Fibroblast of lung (primary cell): ENCODE measurements around the gene SPATA12. TPM values are rescaled to one million over a fixed set of nuclear protein-coding genes. Genes with fewer than 3 reads are reported as not detected.
"Not testable (repeated sequence)": the region's sequence is repeated elsewhere in the genome, so short reads cannot be mapped to it uniquely, and the experiment has no call there.

Experiments used
- DNase-seq, 2 donors: peaks; one replicate each; pipeline versions ENCODE4 v3.0.0 to v3.0.0-alpha.2; 2010; ENCODE audit warnings: low read depth in 2 of 2
- H2AFZ ChIP-seq: 2 replicates; pipeline ENCODE4 v1.5.1; 2012; ENCODE audit warnings: low read length, control low read depth, inconsistent platforms
- H3K27ac ChIP-seq: 2 replicates; pipeline ENCODE4 v1.5.1; 2011; ENCODE audit warnings: low read length, control low read depth; ENCODE audit not compliant: insufficient read depth
- H3K27me3 ChIP-seq: 2 replicates; pipeline ENCODE4 v1.5.1; 2011; ENCODE audit warnings: mild to moderate bottlenecking, low read length; ENCODE audit not compliant: control insufficient read depth, insufficient read depth
- H3K36me3 ChIP-seq: 2 replicates; pipeline ENCODE4 v1.5.1; 2011; ENCODE audit warnings: low read length; ENCODE audit not compliant: control insufficient read depth, insufficient read depth
- H3K4me1 ChIP-seq: 2 replicates; pipeline ENCODE4 v1.5.1; 2011; ENCODE audit warnings: low read length; ENCODE audit not compliant: control insufficient read depth, insufficient read depth; ENCODE audit errors: extremely low read depth
- H3K4me2 ChIP-seq: 2 replicates; pipeline ENCODE4 v1.5.1; 2011; ENCODE audit warnings: low read length, control low read depth; ENCODE audit not compliant: insufficient read depth; ENCODE audit errors: extremely low read depth
- H3K4me3 ChIP-seq, 4 experiments: fragments of 200-600 bp in 1 of 4; sonication (generic) in 1 of 4; replicated peaks in 1 of 4; 2 replicates each; pipeline ENCODE4 v1.5.1; 2011 to 2016; ENCODE audit warnings: low read length in 4 of 4, low read depth in 3 of 4, mild to moderate bottlenecking in 3 of 4, control low read depth in 2 of 4, inconsistent platforms in 1 of 4, mixed read lengths in 1 of 4; ENCODE audit not compliant: insufficient read depth in 1 of 4; ENCODE audit errors: control extremely low read depth in 1 of 4
- H3K79me2 ChIP-seq: 2 replicates; pipeline ENCODE4 v1.5.1; 2012; ENCODE audit warnings: mild to moderate bottlenecking, low read length, inconsistent platforms; ENCODE audit not compliant: control insufficient read depth, insufficient read depth
- H3K9ac ChIP-seq: 2 replicates; pipeline ENCODE4 v1.5.1; 2011; ENCODE audit warnings: mild to moderate bottlenecking, low read length, control low read depth; ENCODE audit not compliant: insufficient read depth
- H3K9me3 ChIP-seq: 2 replicates; pipeline ENCODE4 v1.5.1; 2012; ENCODE audit warnings: low read depth, low read length; ENCODE audit not compliant: control insufficient read depth, insufficient read depth
- H4K20me1 ChIP-seq: 2 replicates; pipeline ENCODE4 v1.5.1; 2011; ENCODE audit warnings: low read length; ENCODE audit not compliant: control insufficient read depth, insufficient read depth; ENCODE audit errors: extremely low read depth
- EZH2 ChIP-seq: IDR thresholded peaks from 2 replicates; pipeline ENCODE4 v1.5.1; 2012; ENCODE audit warnings: low read length, control low read depth, mild to moderate bottlenecking; ENCODE audit errors: missing control alignments
- polyA plus RNA-seq, 2 donors: library from polyadenylated mRNA; depleted of rRNA in 1 of 2; stranded (reverse) in 1 of 2; unstranded in 1 of 2; fragments of >200 nt; gene quantifications; 2 replicates each; pipeline ENCODE4 v1.2.1, GENCODE V29; 2011 to 2012; ENCODE audit warnings: missing spikeins in 1 of 2
- total RNA-seq: library from RNA; depleted of rRNA; stranded (reverse); fragments of >200 nt; gene quantifications from 2 replicates; pipeline ENCODE4 v1.2.1, GENCODE V29; 2014
- TF ChIP-seq, protein P1 (sequence below), 2 donors: IDR thresholded peaks in 1 of 2; conservative IDR thresholded peaks in 1 of 2; 1 replicate in 1 of 2; 2 replicates in 1 of 2; pipeline ENCODE4 v1.5.1; 2011 to 2012; ENCODE audit warnings: low read length in 2 of 2, control low read depth in 1 of 2, inconsistent platforms in 1 of 2, low read depth in 1 of 2, mild to moderate bottlenecking in 1 of 2

SPATA12 gene
- total and polyA plus RNA-seq, 2 donors (not counting 1 experiment from before 2014, with no cell fraction given): not detected

DNA sequence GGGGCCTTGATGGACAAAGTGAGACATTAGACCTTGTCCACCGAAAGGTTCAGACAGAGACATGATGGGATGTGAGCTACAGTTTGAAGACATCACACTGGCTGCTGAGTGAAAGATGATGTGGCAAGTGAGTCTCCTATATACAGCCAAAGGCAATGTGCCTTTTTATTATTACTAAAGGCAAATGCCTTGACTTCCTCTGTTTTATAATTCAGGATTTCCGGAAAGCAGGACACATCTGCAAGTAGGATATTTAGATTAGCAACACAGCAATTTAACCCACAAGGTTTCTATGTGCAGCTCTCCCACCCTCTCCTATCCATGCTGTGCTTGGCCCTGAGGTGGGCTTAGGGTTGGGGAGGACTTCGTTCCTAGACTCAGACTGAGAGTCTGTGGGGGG is 20.7 kb downstream of the SPATA12 start:
- H3K9ac ChIP-seq: no peak overlapping the region
- no peaks in the 10 kb centered on the region for H3K4me1 ChIP-seq
- H4K20me1 ChIP-seq: no peaks in the 10 kb centered on the region
- H2AFZ ChIP-seq: no peak overlapping the region
- no peak overlapping the region for H3K27ac ChIP-seq
- H3K27me3 ChIP-seq: peaks cover 30% of the 10 kb centered on the region
- no peaks in the 10 kb centered on the region for H3K9me3 ChIP-seq
- no peak overlapping the region for H3K4me3 ChIP-seq
- no peaks in the 10 kb centered on the region for H3K36me3 ChIP-seq
- no peak overlapping the region for H3K4me2 ChIP-seq
- TF ChIP-seq, protein P1, sequence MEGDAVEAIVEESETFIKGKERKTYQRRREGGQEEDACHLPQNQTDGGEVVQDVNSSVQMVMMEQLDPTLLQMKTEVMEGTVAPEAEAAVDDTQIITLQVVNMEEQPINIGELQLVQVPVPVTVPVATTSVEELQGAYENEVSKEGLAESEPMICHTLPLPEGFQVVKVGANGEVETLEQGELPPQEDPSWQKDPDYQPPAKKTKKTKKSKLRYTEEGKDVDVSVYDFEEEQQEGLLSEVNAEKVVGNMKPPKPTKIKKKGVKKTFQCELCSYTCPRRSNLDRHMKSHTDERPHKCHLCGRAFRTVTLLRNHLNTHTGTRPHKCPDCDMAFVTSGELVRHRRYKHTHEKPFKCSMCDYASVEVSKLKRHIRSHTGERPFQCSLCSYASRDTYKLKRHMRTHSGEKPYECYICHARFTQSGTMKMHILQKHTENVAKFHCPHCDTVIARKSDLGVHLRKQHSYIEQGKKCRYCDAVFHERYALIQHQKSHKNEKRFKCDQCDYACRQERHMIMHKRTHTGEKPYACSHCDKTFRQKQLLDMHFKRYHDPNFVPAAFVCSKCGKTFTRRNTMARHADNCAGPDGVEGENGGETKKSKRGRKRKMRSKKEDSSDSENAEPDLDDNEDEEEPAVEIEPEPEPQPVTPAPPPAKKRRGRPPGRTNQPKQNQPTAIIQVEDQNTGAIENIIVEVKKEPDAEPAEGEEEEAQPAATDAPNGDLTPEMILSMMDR (conservative IDR thresholded peaks at IDR 0.05 in 1 of 2, IDR thresholded peaks at IDR 0.05 in 1 of 2; ENCODE audit: low read depth in 1 of 2, low read length in 2 of 2): no peak
- no peak for TF ChIP-seq EZH2
- no peaks in the 10 kb centered on the region for H3K79me2 ChIP-seq
- no peak for DNase-seq

- Histone ChIP-seq H3K9me3 (no peaks in the 10 kb centered on the region), H3K27me3 (peaks cover 18% of the 10 kb centered on the region), H3K9ac (no peak overlapping the region), H3K4me2 (no peak overlapping the region), H3K27ac (no peak overlapping the region), H3K79me2 (no peaks in the 10 kb centered on the region), H4K20me1 (no peaks in the 10 kb centered on the region), H3K36me3 (no peaks in the 10 kb centered on the region), H3K4me3 (no peak overlapping the region), H2AFZ (no peak overlapping the region), H3K4me1 (no peaks in the 10 kb centered on the region)
- TF ChIP-seq EZH2: no peak
- TF ChIP-seq, protein P1 (conservative IDR thresholded peaks at IDR 0.05 in 1 of 2, IDR thresholded peaks at IDR 0.05 in 1 of 2; ENCODE audit: low read depth in 1 of 2, low read length in 2 of 2): no peak
- no peak for DNase-seq
Observed at GRCh38 chr3:57082481-57082880, 22.0 kb downstream of the SPATA12 start.

GRCh38 chr3:57083266-57083995 is 23.0 kb downstream of the SPATA12 start:
- H4K20me1 ChIP-seq, H3K9me3 ChIP-seq, H3K36me3 ChIP-seq, H3K27ac ChIP-seq, H2AFZ ChIP-seq, H3K4me3 ChIP-seq, H3K4me1 ChIP-seq, H3K4me2 ChIP-seq, H3K79me2 ChIP-seq, H3K9ac ChIP-seq: not testable (repeated sequence)
- H3K27me3 ChIP-seq: peaks cover 14% of the 10 kb centered on the region
- peak in 1 of 2 donors; percentile 14 for DNase-seq
